Fibroblast of lung (primary cell): ENCODE measurements around the gene SLTM. TPM values are rescaled to one million over a fixed set of nuclear protein-coding genes. Genes with fewer than 3 reads are reported as not detected.

Source experiments
- DNase-seq, 2 donors: peaks; one replicate each; pipeline versions ENCODE4 v3.0.0 to v3.0.0-alpha.2; 2010; ENCODE audit warnings: low read depth in 2 of 2
- H2AFZ ChIP-seq: 2 replicates; pipeline ENCODE4 v1.5.1; 2012; ENCODE audit warnings: low read length, control low read depth, inconsistent platforms
- H3K27ac ChIP-seq: 2 replicates; pipeline ENCODE4 v1.5.1; 2011; ENCODE audit warnings: low read length, control low read depth; ENCODE audit not compliant: insufficient read depth
- H3K27me3 ChIP-seq: 2 replicates; pipeline ENCODE4 v1.5.1; 2011; ENCODE audit warnings: mild to moderate bottlenecking, low read length; ENCODE audit not compliant: control insufficient read depth, insufficient read depth
- H3K36me3 ChIP-seq: 2 replicates; pipeline ENCODE4 v1.5.1; 2011; ENCODE audit warnings: low read length; ENCODE audit not compliant: control insufficient read depth, insufficient read depth
- H3K4me1 ChIP-seq: 2 replicates; pipeline ENCODE4 v1.5.1; 2011; ENCODE audit warnings: low read length; ENCODE audit not compliant: control insufficient read depth, insufficient read depth; ENCODE audit errors: extremely low read depth
- H3K4me2 ChIP-seq: 2 replicates; pipeline ENCODE4 v1.5.1; 2011; ENCODE audit warnings: low read length, control low read depth; ENCODE audit not compliant: insufficient read depth; ENCODE audit errors: extremely low read depth
- H3K4me3 ChIP-seq, 4 experiments: fragments of 200-600 bp in 1 of 4; sonication (generic) in 1 of 4; replicated peaks in 1 of 4; 2 replicates each; pipeline ENCODE4 v1.5.1; 2011 to 2016; ENCODE audit warnings: low read length in 4 of 4, low read depth in 3 of 4, mild to moderate bottlenecking in 3 of 4, control low read depth in 2 of 4, inconsistent platforms in 1 of 4, mixed read lengths in 1 of 4; ENCODE audit not compliant: insufficient read depth in 1 of 4; ENCODE audit errors: control extremely low read depth in 1 of 4
- H3K79me2 ChIP-seq: 2 replicates; pipeline ENCODE4 v1.5.1; 2012; ENCODE audit warnings: mild to moderate bottlenecking, low read length, inconsistent platforms; ENCODE audit not compliant: control insufficient read depth, insufficient read depth
- H3K9ac ChIP-seq: 2 replicates; pipeline ENCODE4 v1.5.1; 2011; ENCODE audit warnings: mild to moderate bottlenecking, low read length, control low read depth; ENCODE audit not compliant: insufficient read depth
- H3K9me3 ChIP-seq: 2 replicates; pipeline ENCODE4 v1.5.1; 2012; ENCODE audit warnings: low read depth, low read length; ENCODE audit not compliant: control insufficient read depth, insufficient read depth
- H4K20me1 ChIP-seq: 2 replicates; pipeline ENCODE4 v1.5.1; 2011; ENCODE audit warnings: low read length; ENCODE audit not compliant: control insufficient read depth, insufficient read depth; ENCODE audit errors: extremely low read depth
- EZH2 ChIP-seq: IDR thresholded peaks from 2 replicates; pipeline ENCODE4 v1.5.1; 2012; ENCODE audit warnings: low read length, control low read depth, mild to moderate bottlenecking; ENCODE audit errors: missing control alignments
- polyA plus RNA-seq, 2 donors: library from polyadenylated mRNA; depleted of rRNA in 1 of 2; stranded (reverse) in 1 of 2; unstranded in 1 of 2; fragments of >200 nt; gene quantifications; 2 replicates each; pipeline ENCODE4 v1.2.1, GENCODE V29; 2011 to 2012; ENCODE audit warnings: missing spikeins in 1 of 2
- total RNA-seq: library from RNA; depleted of rRNA; stranded (reverse); fragments of >200 nt; gene quantifications from 2 replicates; pipeline ENCODE4 v1.2.1, GENCODE V29; 2014
- TF ChIP-seq, protein P1 (sequence below), 2 donors: IDR thresholded peaks in 1 of 2; conservative IDR thresholded peaks in 1 of 2; 1 replicate in 1 of 2; 2 replicates in 1 of 2; pipeline ENCODE4 v1.5.1; 2011 to 2012; ENCODE audit warnings: low read length in 2 of 2, control low read depth in 1 of 2, inconsistent platforms in 1 of 2, low read depth in 1 of 2, mild to moderate bottlenecking in 1 of 2

SLTM gene
- total and polyA plus RNA-seq, 2 donors (not counting 1 experiment from before 2014, with no cell fraction given): 19.3 to 67.2 TPM

DNA sequence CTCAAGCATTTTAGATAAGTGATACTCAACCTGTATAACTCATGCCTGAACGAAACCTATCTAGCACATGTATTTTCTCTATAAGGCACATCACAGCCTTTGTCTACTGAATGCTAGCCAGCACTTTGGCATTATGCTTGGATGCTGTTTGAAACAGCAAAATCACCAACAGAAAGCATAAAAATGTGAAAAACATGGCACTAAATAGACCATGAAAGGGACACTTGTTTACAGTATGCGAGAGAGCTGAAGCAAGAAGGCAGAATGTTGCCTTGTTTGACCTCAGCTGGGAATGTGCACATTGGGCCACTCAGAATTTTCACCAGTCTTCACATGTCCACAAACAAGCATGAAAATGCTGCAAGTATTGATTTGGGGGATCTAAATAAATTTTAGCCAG lies 102.9 kb downstream of the SLTM start:
- Histone ChIP-seq H3K36me3 (no peaks in the 10 kb centered on the region), H3K4me3 (no peak overlapping the region), H2AFZ (no peak overlapping the region), H4K20me1 (peaks cover 1% of the 10 kb centered on the region), H3K27me3 (no peaks in the 10 kb centered on the region), H3K9me3 (no peaks in the 10 kb centered on the region), H3K4me1 (no peaks in the 10 kb centered on the region), H3K4me2 (no peak overlapping the region), H3K27ac (no peak overlapping the region), H3K79me2 (no peaks in the 10 kb centered on the region), H3K9ac (no peak overlapping the region)
- peak in 1 of 2 donors; percentile 8 for DNase-seq
- TF ChIP-seq EZH2: no peak
- TF ChIP-seq, protein P1, sequence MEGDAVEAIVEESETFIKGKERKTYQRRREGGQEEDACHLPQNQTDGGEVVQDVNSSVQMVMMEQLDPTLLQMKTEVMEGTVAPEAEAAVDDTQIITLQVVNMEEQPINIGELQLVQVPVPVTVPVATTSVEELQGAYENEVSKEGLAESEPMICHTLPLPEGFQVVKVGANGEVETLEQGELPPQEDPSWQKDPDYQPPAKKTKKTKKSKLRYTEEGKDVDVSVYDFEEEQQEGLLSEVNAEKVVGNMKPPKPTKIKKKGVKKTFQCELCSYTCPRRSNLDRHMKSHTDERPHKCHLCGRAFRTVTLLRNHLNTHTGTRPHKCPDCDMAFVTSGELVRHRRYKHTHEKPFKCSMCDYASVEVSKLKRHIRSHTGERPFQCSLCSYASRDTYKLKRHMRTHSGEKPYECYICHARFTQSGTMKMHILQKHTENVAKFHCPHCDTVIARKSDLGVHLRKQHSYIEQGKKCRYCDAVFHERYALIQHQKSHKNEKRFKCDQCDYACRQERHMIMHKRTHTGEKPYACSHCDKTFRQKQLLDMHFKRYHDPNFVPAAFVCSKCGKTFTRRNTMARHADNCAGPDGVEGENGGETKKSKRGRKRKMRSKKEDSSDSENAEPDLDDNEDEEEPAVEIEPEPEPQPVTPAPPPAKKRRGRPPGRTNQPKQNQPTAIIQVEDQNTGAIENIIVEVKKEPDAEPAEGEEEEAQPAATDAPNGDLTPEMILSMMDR (conservative IDR thresholded peaks at IDR 0.05 in 1 of 2, IDR thresholded peaks at IDR 0.05 in 1 of 2; ENCODE audit: low read depth in 1 of 2, low read length in 2 of 2): no peak

Other genes with a start within 250 kb of the SLTM start
- 157 and 224 TPM in 2 replicates for gene ADAM10, start 184.0 kb downstream of the SLTM start, total RNA-seq
- 260 and 318 TPM in 2 replicates for gene ADAM10, start 184.0 kb downstream of the SLTM start, polyA plus RNA-seq
- gene MINDY2, start 162.4 kb downstream of the SLTM start, total RNA-seq: 16.2 and 22.3 TPM in 2 replicates
- gene MINDY2, start 162.4 kb downstream of the SLTM start, polyA plus RNA-seq: 15.4 and 21.1 TPM in 2 replicates
- 12.6 and 19.3 TPM in 2 replicates for gene RNF111, start 54.0 kb upstream of the SLTM start, total RNA-seq
- 19.2 and 20.9 TPM in 2 replicates for gene RNF111, start 54.0 kb upstream of the SLTM start, polyA plus RNA-seq
- 1.5 and 19.3 TPM in 2 replicates for gene CCNB2, start 171.5 kb upstream of the SLTM start, total RNA-seq
- 18.5 and 77.8 TPM in 2 replicates for gene CCNB2, start 171.5 kb upstream of the SLTM start, polyA plus RNA-seq